ENCODE results near the gene SAP30. TPM values are rescaled to one million over a fixed set of nuclear protein-coding genes. Genes with fewer than 3 reads are reported as not detected.

SAP30 gene
- total and polyA plus RNA-seq, 5 donors from 2014 or later = 6.0 to 16.7 (median 8.4) TPM

DNA sequence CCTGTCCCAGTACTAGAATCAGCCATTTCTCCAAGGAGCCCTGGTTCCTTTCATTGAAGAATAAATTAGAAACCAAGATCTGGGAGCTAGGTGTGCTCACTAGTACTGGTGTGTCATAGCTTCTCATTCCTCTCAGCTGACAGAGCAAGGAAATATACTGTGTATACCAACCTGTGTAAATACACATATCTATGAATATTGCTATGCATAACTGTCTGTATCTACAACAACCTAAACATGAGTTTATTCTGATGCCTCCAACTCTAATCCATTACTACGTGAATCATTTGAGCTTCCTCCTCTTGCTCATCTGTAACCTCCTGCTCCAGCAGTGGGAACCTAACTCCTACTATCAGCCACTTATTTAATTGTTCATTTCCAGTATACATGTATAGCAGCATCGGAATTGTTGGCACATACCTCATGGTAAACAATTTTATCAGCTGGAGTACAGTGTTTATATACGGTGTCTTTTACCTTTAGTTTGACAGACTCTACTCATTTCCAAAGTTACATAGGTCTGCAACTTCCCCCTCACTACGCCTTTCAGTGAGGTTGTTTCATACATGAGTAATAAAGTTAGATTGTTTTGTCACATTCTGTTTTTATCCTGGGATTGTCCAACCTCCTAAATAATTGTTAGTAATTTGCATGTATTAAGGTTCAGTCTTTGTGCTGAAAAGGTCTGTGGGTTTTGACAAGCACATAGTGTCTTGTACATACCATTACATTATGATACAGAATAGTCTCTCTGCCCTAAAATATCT, 35.3 kb downstream of the SAP30 start:
- Histone ChIP-seq H3K27me3 (ENCODE audit: control insufficient read depth, insufficient read depth, low read length) (no peaks in the 10 kb centered on the region), H3K9me3 (ENCODE audit: control insufficient read depth in 2 of 2, low read length in 2 of 2) (no peaks in the 10 kb centered on the region), H3K27ac (ENCODE audit: insufficient read depth, low read length, poor library complexity, severe bottlenecking) (no peak overlapping the region), H3K4me3 (ENCODE audit: low read depth, low read length) (no peak overlapping the region), H3K36me3 (ENCODE audit: control insufficient read depth, insufficient read depth, low read length) (no peaks in the 10 kb centered on the region), H3K4me1 (ENCODE audit: control insufficient read depth, insufficient read depth, low read length, poor library complexity, severe bottlenecking) (no peaks in the 10 kb centered on the region)
- H3K4me1 Mint-ChIP-seq = peaks cover 0 to 10% (median 0%) of the 10 kb centered on the region in 4 donors
- no peak overlapping the region for H3K4me3 Mint-ChIP-seq
- H3K9me3 Mint-ChIP-seq = no peaks in the 10 kb centered on the region
- no peak overlapping the region for H3K27ac Mint-ChIP-seq
- peaks cover 4% of the 10 kb centered on the region for H3K27me3 Mint-ChIP-seq
- DNase-seq (no peak), ATAC-seq (ENCODE audit: low read depth in 2 of 2) (no peak)
- peaks cover 4% of the 10 kb centered on the region for H3K36me3 Mint-ChIP-seq

- Histone ChIP-seq H3K4me3 (ENCODE audit: low read depth, low read length) (no peak overlapping the region), H3K36me3 (ENCODE audit: control insufficient read depth, insufficient read depth, low read length) (no peaks in the 10 kb centered on the region), H3K9me3 (ENCODE audit: control insufficient read depth in 2 of 2, low read length in 2 of 2) (no peaks in the 10 kb centered on the region), H3K4me1 (ENCODE audit: control insufficient read depth, insufficient read depth, low read length, poor library complexity, severe bottlenecking) (no peaks in the 10 kb centered on the region), H3K27ac (ENCODE audit: insufficient read depth, low read length, poor library complexity, severe bottlenecking) (no peak overlapping the region), H3K27me3 (ENCODE audit: control insufficient read depth, insufficient read depth, low read length) (no peaks in the 10 kb centered on the region)
- Mint-ChIP-seq H3K9me3 (no peaks in the 10 kb centered on the region), H3K27me3 (no peaks in the 10 kb centered on the region), H3K4me1 (peaks cover 0 to 9% (median 0%) of the 10 kb centered on the region in 4 donors), H3K4me3 (no peak overlapping the region), H3K27ac (no peak overlapping the region), H3K36me3 (peaks cover 2% of the 10 kb centered on the region)
- DNase-seq (no peak), ATAC-seq (ENCODE audit: low read depth in 2 of 2) (no peak)
These were observed 39.3 kb downstream of the SAP30 start for GRCh38 chr4:173410079-173410478.

- Mint-ChIP-seq H3K27me3 (no peaks in the 10 kb centered on the region), H3K27ac (no peak overlapping the region), H3K9me3 (no peaks in the 10 kb centered on the region), H3K36me3 (no peaks in the 10 kb centered on the region), H3K4me1 (no peaks in the 10 kb centered on the region), H3K4me3 (no peak overlapping the region)
- Histone ChIP-seq H3K27ac (ENCODE audit: insufficient read depth, low read length, poor library complexity, severe bottlenecking) (no peak overlapping the region), H3K9me3 (ENCODE audit: control insufficient read depth in 2 of 2, low read length in 2 of 2) (no peaks in the 10 kb centered on the region), H3K27me3 (ENCODE audit: control insufficient read depth, insufficient read depth, low read length) (no peaks in the 10 kb centered on the region), H3K4me1 (ENCODE audit: control insufficient read depth, insufficient read depth, low read length, poor library complexity, severe bottlenecking) (no peaks in the 10 kb centered on the region), H3K4me3 (ENCODE audit: low read depth, low read length) (no peak overlapping the region), H3K36me3 (ENCODE audit: control insufficient read depth, insufficient read depth, low read length) (no peaks in the 10 kb centered on the region)
- DNase-seq (no peak), ATAC-seq (ENCODE audit: low read depth in 2 of 2) (no peak)
These were observed 40.4 kb downstream of the SAP30 start for GRCh38 chr4:173411106-173411693.

DNA sequence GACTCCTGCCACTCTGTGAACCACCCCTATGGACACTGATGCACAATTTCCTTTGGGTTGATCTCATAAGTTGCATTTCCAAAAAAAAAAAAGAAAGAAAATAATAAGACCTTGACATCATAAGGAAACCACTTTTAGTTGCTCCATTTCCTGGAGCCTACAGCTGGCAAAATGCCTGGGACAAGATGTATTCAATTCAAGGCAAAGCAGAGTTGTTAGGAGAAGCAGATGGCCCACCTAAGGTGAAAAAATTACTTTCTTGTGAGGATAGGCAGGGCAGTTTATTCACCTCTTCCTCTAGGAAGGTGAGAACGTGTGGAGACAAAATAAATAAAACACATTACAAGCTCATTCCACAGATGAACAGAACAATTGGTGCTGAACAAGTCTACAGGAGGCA, 42.3 kb downstream of the SAP30 start:
- H3K36me3 ChIP-seq (ENCODE audit: control insufficient read depth, insufficient read depth, low read length) = no peaks in the 10 kb centered on the region
- H3K9me3 Mint-ChIP-seq = no peaks in the 10 kb centered on the region
- H3K27me3 Mint-ChIP-seq = no peaks in the 10 kb centered on the region
- no peaks in the 10 kb centered on the region for H3K36me3 Mint-ChIP-seq
- no peak overlapping the region for H3K4me3 Mint-ChIP-seq
- H3K27ac ChIP-seq (ENCODE audit: insufficient read depth, low read length, poor library complexity, severe bottlenecking) = no peak overlapping the region
- no peaks in the 10 kb centered on the region for H3K4me1 Mint-ChIP-seq
- H3K4me3 ChIP-seq (ENCODE audit: low read depth, low read length) = no peak overlapping the region
- H3K9me3 ChIP-seq (ENCODE audit: control insufficient read depth in 2 of 2, low read length in 2 of 2) = no peaks in the 10 kb centered on the region
- no peak for ATAC-seq (ENCODE audit: low read depth in 2 of 2)
- H3K27me3 ChIP-seq (ENCODE audit: control insufficient read depth, insufficient read depth, low read length) = no peaks in the 10 kb centered on the region
- H3K4me1 ChIP-seq (ENCODE audit: control insufficient read depth, insufficient read depth, low read length, poor library complexity, severe bottlenecking) = no peaks in the 10 kb centered on the region
- no peak for DNase-seq
- no peak overlapping the region for H3K27ac Mint-ChIP-seq

DNA sequence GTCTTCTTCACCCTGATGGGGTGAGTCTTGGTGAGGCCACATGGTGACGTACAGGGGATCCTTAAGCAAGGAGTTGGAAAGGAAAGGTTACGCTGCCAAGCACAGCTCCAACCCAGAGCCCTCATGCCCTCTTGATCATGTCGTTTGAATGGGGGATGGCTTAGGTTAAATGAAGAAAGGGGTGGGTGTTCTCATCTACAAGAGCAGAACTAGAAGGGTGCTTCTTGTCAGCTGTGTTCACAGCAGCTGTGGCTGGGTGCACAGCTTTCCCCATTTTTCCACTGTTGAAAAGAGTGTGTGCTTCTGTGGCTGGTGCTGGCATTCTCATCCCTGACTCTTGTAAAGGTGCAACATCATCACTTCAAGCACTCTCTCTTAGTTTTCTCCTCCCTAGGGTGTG, 43.7 kb downstream of the SAP30 start:
- ATAC-seq (ENCODE audit: low read depth in 2 of 2) = no peak
- no peaks in the 10 kb centered on the region for H3K4me1 Mint-ChIP-seq
- H3K27ac ChIP-seq (ENCODE audit: insufficient read depth, low read length, poor library complexity, severe bottlenecking) = no peak overlapping the region

GRCh38 chr4:173415092-173415491, 44.3 kb downstream of the SAP30 start:
- H3K4me1 ChIP-seq (ENCODE audit: control insufficient read depth, insufficient read depth, low read length, poor library complexity, severe bottlenecking) = no peaks in the 10 kb centered on the region
- no peaks in the 10 kb centered on the region for H3K27me3 ChIP-seq (ENCODE audit: control insufficient read depth, insufficient read depth, low read length)
- Mint-ChIP-seq H3K27me3 (peaks cover 5% of the 10 kb centered on the region), H3K36me3 (no peaks in the 10 kb centered on the region), H3K4me1 (no peaks in the 10 kb centered on the region), H3K9me3 (no peaks in the 10 kb centered on the region), H3K4me3 (no peak overlapping the region), H3K27ac (no peak overlapping the region)
- H3K9me3 ChIP-seq (ENCODE audit: control insufficient read depth in 2 of 2, low read length in 2 of 2) = no peaks in the 10 kb centered on the region
- no peaks in the 10 kb centered on the region for H3K36me3 ChIP-seq (ENCODE audit: control insufficient read depth, insufficient read depth, low read length)
- ATAC-seq (ENCODE audit: low read depth in 2 of 2) (no peak), DNase-seq (no peak)
- no peak overlapping the region for H3K4me3 ChIP-seq (ENCODE audit: low read depth, low read length)
- H3K27ac ChIP-seq (ENCODE audit: insufficient read depth, low read length, poor library complexity, severe bottlenecking) = no peak overlapping the region

More for the DNA sequence above, 43.7 kb downstream of the SAP30 start:
- Mint-ChIP-seq H3K9me3 (no peaks in the 10 kb centered on the region), H3K27me3 (no peaks in the 10 kb centered on the region), H3K27ac (no peak overlapping the region), H3K36me3 (no peaks in the 10 kb centered on the region), H3K4me3 (no peak overlapping the region)
- Histone ChIP-seq H3K4me1 (ENCODE audit: control insufficient read depth, insufficient read depth, low read length, poor library complexity, severe bottlenecking) (no peaks in the 10 kb centered on the region), H3K27me3 (ENCODE audit: control insufficient read depth, insufficient read depth, low read length) (no peaks in the 10 kb centered on the region), H3K36me3 (ENCODE audit: control insufficient read depth, insufficient read depth, low read length) (no peaks in the 10 kb centered on the region), H3K4me3 (ENCODE audit: low read depth, low read length) (no peak overlapping the region), H3K9me3 (ENCODE audit: control insufficient read depth in 2 of 2, low read length in 2 of 2) (no peaks in the 10 kb centered on the region)
- DNase-seq = no peak

- ATAC-seq (ENCODE audit: low read depth in 2 of 2) = no peak
These were observed 45.3 kb downstream of the SAP30 start for GRCh38 chr4:173415885-173416653.

More at GRCh38 chr4:173415885-173416653, 45.3 kb downstream of the SAP30 start:
- no peak for DNase-seq
- H3K4me1 Mint-ChIP-seq = peaks cover 0 to 6% (median 2%) of the 10 kb centered on the region in 4 donors
- H3K36me3 Mint-ChIP-seq = no peaks in the 10 kb centered on the region
- no peaks in the 10 kb centered on the region for H3K9me3 Mint-ChIP-seq
- Histone ChIP-seq H3K4me3 (ENCODE audit: low read depth, low read length) (no peak overlapping the region), H3K27me3 (ENCODE audit: control insufficient read depth, insufficient read depth, low read length) (no peaks in the 10 kb centered on the region), H3K36me3 (ENCODE audit: control insufficient read depth, insufficient read depth, low read length) (no peaks in the 10 kb centered on the region), H3K9me3 (ENCODE audit: control insufficient read depth in 2 of 2, low read length in 2 of 2) (no peaks in the 10 kb centered on the region), H3K4me1 (ENCODE audit: control insufficient read depth, insufficient read depth, low read length, poor library complexity, severe bottlenecking) (no peaks in the 10 kb centered on the region), H3K27ac (ENCODE audit: insufficient read depth, low read length, poor library complexity, severe bottlenecking) (no peak overlapping the region)
- no peak overlapping the region for H3K4me3 Mint-ChIP-seq
- H3K27me3 Mint-ChIP-seq = peaks cover 11% of the 10 kb centered on the region
- H3K27ac Mint-ChIP-seq = no peak overlapping the region
